ENCODE results near the gene CHRNA3. TPM values are rescaled to one million over a fixed set of nuclear protein-coding genes. Genes with fewer than 3 reads are reported as not detected.

CHRNA3 gene
- total and polyA plus RNA-seq, 7 experiments from 2014 or later: not detected

DNA sequence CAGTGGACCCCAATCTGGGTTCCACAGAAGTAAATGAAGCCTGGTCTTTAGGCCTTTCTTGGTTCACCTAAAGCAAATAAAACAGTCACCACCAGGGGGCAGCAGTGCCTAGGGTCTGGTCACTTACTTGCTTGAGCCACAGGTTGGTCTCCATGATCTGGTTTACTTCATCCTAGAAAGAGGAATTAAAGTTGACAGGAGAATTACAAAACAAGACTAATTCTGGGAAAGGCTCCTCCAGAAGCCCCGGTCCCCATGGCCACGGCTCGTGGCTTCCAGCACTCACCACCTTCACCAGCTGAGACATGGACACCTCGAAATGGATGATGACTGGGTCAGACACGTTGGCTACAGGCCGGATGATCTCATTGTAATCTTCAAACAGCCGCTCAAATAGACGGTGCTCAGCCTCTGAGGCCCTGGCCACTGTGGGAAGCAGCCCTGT lies 2.3 kb downstream of the CHRNA3 start:
- peak overlapping the region in 9 of 10 donors; percentile 20 to 66 (median 56) for H3K4me3 Mint-ChIP-seq
- intact Hi-C loops (cut with micrococcal nuclease): loop anchor here (1.0 kb wide), 2 partner anchors 91 to 133 kb away; no protein-coding TSS in a partner anchor
- peak; percentile 62 for ATAC-seq

DNA sequence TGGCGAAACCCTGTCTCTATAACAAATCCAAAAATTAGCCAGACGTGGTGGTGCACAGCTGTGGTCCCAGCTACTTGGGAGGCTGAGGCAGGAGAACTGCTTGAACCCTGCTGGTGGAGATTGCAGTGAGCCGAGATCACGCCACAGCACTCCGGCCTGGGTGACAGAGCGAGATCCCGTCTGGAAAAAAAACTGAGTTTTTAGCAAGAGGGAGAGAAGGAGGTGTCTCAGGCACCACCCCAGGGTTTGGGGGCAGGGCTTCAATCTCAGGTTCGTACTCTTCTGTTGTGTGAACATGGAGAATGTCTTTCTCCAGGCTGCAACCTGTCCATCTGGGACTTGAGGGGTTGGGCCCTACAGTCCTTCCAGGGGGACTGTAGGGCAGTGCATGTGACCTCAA lies 2.7 kb downstream of the CHRNA3 start:
- Mint-ChIP-seq H3K27me3 (peaks cover 29 to 49% (median 38%) of the 10 kb centered on the region in 5 donors), H3K9me3 (peaks cover 0 to 4% (median 0%) of the 10 kb centered on the region in 11 donors), H3K4me1 (peaks cover 5 to 21% (median 10%) of the 10 kb centered on the region in 7 donors), H3K27ac (no peak overlapping the region), H3K4me3 (peak overlapping the region in 2 of 10 donors; percentile 56 to 59), H3K36me3 (no peaks in the 10 kb centered on the region)
- no peaks in the 10 kb centered on the region for H3K36me3 ChIP-seq (ENCODE audit: control insufficient read depth in 2 of 3, insufficient read depth in 3 of 3, low read length in 3 of 3)
- no peaks in the 10 kb centered on the region for H3K9me3 ChIP-seq (ENCODE audit: control insufficient read depth in 2 of 3, low read length in 3 of 3)
- DNase-seq (no peak), ATAC-seq (peak; percentile 6)
- CTCF ChIA-PET: no interaction called here
- POLR2A ChIA-PET: no interaction called here
- H3K27me3 ChIP-seq (ENCODE audit: control insufficient read depth in 2 of 2, insufficient read depth in 2 of 2, low read length in 2 of 2): peaks cover 0 to 8% of the 10 kb centered on the region in 2 donors
- no peak overlapping the region for H3K27ac ChIP-seq (ENCODE audit: low read depth, low read length)
- H3K4me3 ChIP-seq (ENCODE audit: low read length): no peak overlapping the region
- H3K4me1 ChIP-seq (ENCODE audit: control insufficient read depth in 2 of 2, insufficient read depth in 2 of 2, low read length in 2 of 2): no peaks in the 10 kb centered on the region
- intact Hi-C loops (cut with micrococcal nuclease): loop anchor here (1.0 kb wide), 2 partner anchors 91 to 133 kb away; no protein-coding TSS in a partner anchor

More for the DNA sequence above, 2.3 kb downstream of the CHRNA3 start:
- Mint-ChIP-seq H3K27ac (no peak overlapping the region), H3K9me3 (peaks cover 0 to 4% (median 0%) of the 10 kb centered on the region in 11 donors), H3K36me3 (no peaks in the 10 kb centered on the region), H3K4me1 (peaks cover 5 to 21% (median 10%) of the 10 kb centered on the region in 7 donors), H3K27me3 (peaks cover 33 to 53% (median 40%) of the 10 kb centered on the region in 5 donors)
- POLR2A ChIA-PET: no interaction called here
- Histone ChIP-seq H3K36me3 (ENCODE audit: control insufficient read depth in 2 of 3, insufficient read depth in 3 of 3, low read length in 3 of 3) (no peaks in the 10 kb centered on the region), H3K4me1 (ENCODE audit: control insufficient read depth in 2 of 2, insufficient read depth in 2 of 2, low read length in 2 of 2) (no peaks in the 10 kb centered on the region), H3K27ac (ENCODE audit: low read depth, low read length) (no peak overlapping the region), H3K27me3 (ENCODE audit: control insufficient read depth in 2 of 2, insufficient read depth in 2 of 2, low read length in 2 of 2) (peaks cover 0 to 8% of the 10 kb centered on the region in 2 donors), H3K9me3 (ENCODE audit: control insufficient read depth in 2 of 3, low read length in 3 of 3) (no peaks in the 10 kb centered on the region), H3K4me3 (ENCODE audit: low read length) (no peak overlapping the region)
- peak; percentile 46 to 78 (median 66) for DNase-seq
- CTCF ChIA-PET: interaction anchor here (1.0 to 1.1 kb wide), 2 partner anchors 11 to 96 kb away, joined by 3 read pairs; no protein-coding TSS in a partner anchor

DNA sequence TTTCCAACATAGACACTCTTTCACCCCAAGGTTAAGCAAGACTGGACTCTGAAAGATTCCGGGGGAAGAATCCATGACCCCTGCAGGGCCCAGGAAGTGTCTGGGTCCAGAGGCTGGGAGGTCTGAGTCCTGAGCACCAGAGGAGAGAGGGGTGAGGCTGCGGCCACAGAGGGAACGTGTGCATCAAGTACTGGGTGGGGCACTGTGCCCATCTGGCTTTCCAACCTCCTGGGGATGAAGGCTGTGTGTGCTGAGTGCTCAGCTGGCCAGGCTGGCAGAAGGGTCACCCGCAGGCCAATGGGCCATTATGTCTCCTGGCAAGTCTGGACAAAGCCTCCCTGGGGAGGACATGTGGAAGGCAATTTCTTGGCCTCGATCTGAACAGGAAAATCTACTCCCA lies 3.3 kb downstream of the CHRNA3 start:
- no peak overlapping the region for H3K4me3 Mint-ChIP-seq
- H3K27me3 ChIP-seq (ENCODE audit: control insufficient read depth in 2 of 2, insufficient read depth in 2 of 2, low read length in 2 of 2): peaks cover 0 to 8% of the 10 kb centered on the region in 2 donors
- H3K4me3 ChIP-seq (ENCODE audit: low read length): no peak overlapping the region
- H3K9me3 ChIP-seq (ENCODE audit: control insufficient read depth in 2 of 3, low read length in 3 of 3): no peaks in the 10 kb centered on the region
- intact Hi-C loops (cut with micrococcal nuclease): no loop called here
- no peak overlapping the region for H3K27ac Mint-ChIP-seq
- POLR2A ChIA-PET: no interaction called here
- CTCF ChIA-PET: no interaction called here
- H3K9me3 Mint-ChIP-seq: peaks cover 0 to 4% (median 0%) of the 10 kb centered on the region in 11 donors
- peaks cover 29 to 43% (median 35%) of the 10 kb centered on the region in 5 donors for H3K27me3 Mint-ChIP-seq
- no peaks in the 10 kb centered on the region for H3K4me1 ChIP-seq (ENCODE audit: control insufficient read depth in 2 of 2, insufficient read depth in 2 of 2, low read length in 2 of 2)
- H3K4me1 Mint-ChIP-seq: peaks cover 5 to 21% (median 10%) of the 10 kb centered on the region in 7 donors
- no peak overlapping the region for H3K27ac ChIP-seq (ENCODE audit: low read depth, low read length)
- H3K36me3 Mint-ChIP-seq: no peaks in the 10 kb centered on the region
- ATAC-seq (no peak), DNase-seq (no peak)
- no peaks in the 10 kb centered on the region for H3K36me3 ChIP-seq (ENCODE audit: control insufficient read depth in 2 of 3, insufficient read depth in 3 of 3, low read length in 3 of 3)

DNA sequence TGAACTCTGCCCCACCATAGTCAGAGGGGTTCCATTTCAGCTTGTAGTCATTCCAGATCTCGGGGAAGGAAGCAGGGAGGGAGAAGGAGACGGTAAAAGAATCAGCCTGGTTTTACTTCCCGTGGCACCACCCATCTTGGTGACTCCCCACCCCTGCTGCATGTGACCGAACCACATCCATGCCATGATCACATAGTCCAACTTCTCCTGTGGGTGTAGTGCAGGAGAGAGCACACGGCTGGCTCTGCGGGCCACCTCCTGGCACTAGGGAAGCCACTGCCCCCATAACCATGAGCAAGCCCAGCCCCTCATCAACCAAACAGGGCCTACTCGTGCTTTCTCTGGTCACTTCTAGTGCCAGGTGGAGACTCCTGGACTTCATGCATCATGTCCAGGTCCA lies 3.7 kb downstream of the CHRNA3 start:
- ChIA-PET POLR2A (no interaction called here), CTCF (no interaction called here)
- peaks cover 5 to 19% (median 10%) of the 10 kb centered on the region in 7 donors for H3K4me1 Mint-ChIP-seq

DNA sequence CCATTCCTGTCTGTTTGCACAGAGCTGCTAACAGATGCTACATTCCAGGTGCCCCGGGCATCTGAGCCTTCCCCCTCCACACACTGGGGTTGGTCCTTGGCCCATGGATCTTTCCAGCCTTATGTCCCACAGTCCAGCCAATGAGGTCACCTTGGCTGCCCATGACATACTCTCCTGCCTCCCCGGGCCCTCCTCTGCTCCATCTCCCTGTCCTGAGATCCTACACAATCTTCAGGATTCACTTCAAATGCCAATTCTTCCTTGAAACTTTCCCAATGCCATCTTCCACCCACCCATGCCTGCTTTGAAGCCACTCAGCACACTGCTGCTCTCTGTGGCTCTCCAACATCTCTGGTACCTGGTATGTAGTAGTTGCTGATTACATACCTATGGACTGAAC lies 4.3 kb downstream of the CHRNA3 start:
- no peak overlapping the region for H3K27ac Mint-ChIP-seq
- Histone ChIP-seq H3K4me3 (ENCODE audit: low read length) (no peak overlapping the region), H3K36me3 (ENCODE audit: control insufficient read depth in 2 of 3, insufficient read depth in 3 of 3, low read length in 3 of 3) (no peaks in the 10 kb centered on the region), H3K27ac (ENCODE audit: low read depth, low read length) (no peak overlapping the region), H3K27me3 (ENCODE audit: control insufficient read depth in 2 of 2, insufficient read depth in 2 of 2, low read length in 2 of 2) (peaks cover 0 to 8% of the 10 kb centered on the region in 2 donors), H3K9me3 (ENCODE audit: control insufficient read depth in 2 of 3, low read length in 3 of 3) (no peaks in the 10 kb centered on the region), H3K4me1 (ENCODE audit: control insufficient read depth in 2 of 2, insufficient read depth in 2 of 2, low read length in 2 of 2) (no peaks in the 10 kb centered on the region)
- ChIA-PET POLR2A (no interaction called here), CTCF (no interaction called here)
- no peak for ATAC-seq
- H3K27me3 Mint-ChIP-seq: peaks cover 19 to 33% (median 25%) of the 10 kb centered on the region in 5 donors
- peaks cover 4 to 14% (median 6%) of the 10 kb centered on the region in 7 donors for H3K4me1 Mint-ChIP-seq
- DNase-seq: no peak
- H3K36me3 Mint-ChIP-seq: no peaks in the 10 kb centered on the region
- H3K4me3 Mint-ChIP-seq: no peak overlapping the region
- intact Hi-C loops (cut with micrococcal nuclease): no loop called here
- H3K9me3 Mint-ChIP-seq: peaks cover 0 to 4% (median 0%) of the 10 kb centered on the region in 11 donors

More for the DNA sequence above, 3.7 kb downstream of the CHRNA3 start:
- Histone ChIP-seq H3K4me3 (ENCODE audit: low read length) (no peak overlapping the region), H3K4me1 (ENCODE audit: control insufficient read depth in 2 of 2, insufficient read depth in 2 of 2, low read length in 2 of 2) (no peaks in the 10 kb centered on the region), H3K9me3 (ENCODE audit: control insufficient read depth in 2 of 3, low read length in 3 of 3) (no peaks in the 10 kb centered on the region), H3K27ac (ENCODE audit: low read depth, low read length) (no peak overlapping the region), H3K36me3 (ENCODE audit: control insufficient read depth in 2 of 3, insufficient read depth in 3 of 3, low read length in 3 of 3) (no peaks in the 10 kb centered on the region), H3K27me3 (ENCODE audit: control insufficient read depth in 2 of 2, insufficient read depth in 2 of 2, low read length in 2 of 2) (peaks cover 0 to 8% of the 10 kb centered on the region in 2 donors)
- no peak for ATAC-seq
- Mint-ChIP-seq H3K4me3 (no peak overlapping the region), H3K36me3 (no peaks in the 10 kb centered on the region), H3K27me3 (peaks cover 25 to 39% (median 30%) of the 10 kb centered on the region in 5 donors), H3K9me3 (peaks cover 0 to 4% (median 0%) of the 10 kb centered on the region in 11 donors), H3K27ac (peak overlapping the region in 1 of 9 donors; percentile 29)
- intact Hi-C loops (cut with micrococcal nuclease): no loop called here
- DNase-seq: no peak

DNA sequence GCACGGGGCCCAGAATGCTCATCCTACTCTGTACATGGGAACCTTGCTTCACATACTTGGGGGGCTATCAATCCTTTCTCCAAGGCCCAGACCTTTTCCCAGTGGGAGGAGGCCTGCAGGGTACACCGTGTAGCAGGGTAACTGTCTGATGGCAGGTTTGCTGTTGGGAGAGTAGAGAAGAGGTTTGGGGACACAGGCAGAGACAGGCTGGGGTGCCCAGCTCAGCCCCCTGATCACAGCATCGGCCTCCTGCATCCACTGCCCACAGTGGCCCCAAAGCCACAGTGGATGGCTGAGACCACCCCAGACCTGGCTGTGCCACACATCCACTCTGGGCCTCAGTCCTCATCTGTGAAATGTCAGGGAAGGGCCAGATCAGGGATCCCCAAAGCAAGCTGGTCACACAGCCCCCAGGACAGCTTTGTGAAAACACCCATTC lies 5.6 kb downstream of the CHRNA3 start:
- ChIA-PET CTCF (no interaction called here), POLR2A (no interaction called here)
- Histone ChIP-seq H3K9me3 (ENCODE audit: control insufficient read depth in 2 of 3, low read length in 3 of 3) (no peaks in the 10 kb centered on the region), H3K27ac (ENCODE audit: low read depth, low read length) (no peak overlapping the region), H3K4me3 (ENCODE audit: low read length) (no peak overlapping the region), H3K36me3 (ENCODE audit: control insufficient read depth in 2 of 3, insufficient read depth in 3 of 3, low read length in 3 of 3) (no peaks in the 10 kb centered on the region), H3K27me3 (ENCODE audit: control insufficient read depth in 2 of 2, insufficient read depth in 2 of 2, low read length in 2 of 2) (peaks cover 0 to 8% of the 10 kb centered on the region in 2 donors), H3K4me1 (ENCODE audit: control insufficient read depth in 2 of 2, insufficient read depth in 2 of 2, low read length in 2 of 2) (no peaks in the 10 kb centered on the region)
- H3K27ac Mint-ChIP-seq: no peak overlapping the region
- peaks cover 15 to 28% (median 21%) of the 10 kb centered on the region in 5 donors for H3K27me3 Mint-ChIP-seq
- no peak overlapping the region for H3K4me3 Mint-ChIP-seq
- peaks cover 0 to 4% (median 0%) of the 10 kb centered on the region in 11 donors for H3K9me3 Mint-ChIP-seq
- ATAC-seq (no peak), DNase-seq (no peak)
- peaks cover 0 to 8% (median 4%) of the 10 kb centered on the region in 7 donors for H3K4me1 Mint-ChIP-seq
- H3K36me3 Mint-ChIP-seq: no peaks in the 10 kb centered on the region
- intact Hi-C loops (cut with micrococcal nuclease): no loop called here

DNA sequence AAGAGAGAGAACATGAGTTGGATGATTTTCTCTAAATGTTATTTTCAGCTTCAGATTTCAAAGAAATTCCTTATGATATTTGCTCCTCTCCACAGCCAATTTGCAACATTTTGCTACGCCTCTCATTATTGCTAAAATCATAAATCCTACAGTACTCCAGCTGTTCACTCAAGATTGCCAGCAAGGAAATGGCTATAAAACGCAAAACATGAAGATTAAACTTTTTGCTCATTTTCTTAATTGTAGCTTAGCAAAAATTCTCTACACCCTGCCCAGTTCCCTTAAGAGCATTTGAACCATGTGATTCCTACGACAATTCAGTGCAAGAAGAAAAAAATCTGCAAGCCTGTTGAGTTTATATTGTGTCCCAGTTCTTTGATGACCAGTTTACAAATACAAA lies 6.8 kb downstream of the CHRNA3 start:
- no peak for DNase-seq
- Histone ChIP-seq H3K27me3 (ENCODE audit: control insufficient read depth in 2 of 2, insufficient read depth in 2 of 2, low read length in 2 of 2) (peaks cover 0 to 6% of the 10 kb centered on the region in 2 donors), H3K4me3 (ENCODE audit: low read length) (no peak overlapping the region), H3K4me1 (ENCODE audit: control insufficient read depth in 2 of 2, insufficient read depth in 2 of 2, low read length in 2 of 2) (no peaks in the 10 kb centered on the region), H3K9me3 (ENCODE audit: control insufficient read depth in 2 of 3, low read length in 3 of 3) (no peaks in the 10 kb centered on the region), H3K36me3 (ENCODE audit: control insufficient read depth in 2 of 3, insufficient read depth in 3 of 3, low read length in 3 of 3) (no peaks in the 10 kb centered on the region), H3K27ac (ENCODE audit: low read depth, low read length) (no peak overlapping the region)
- ChIA-PET CTCF (no interaction called here), POLR2A (no interaction called here)
- no peak for ATAC-seq
- Mint-ChIP-seq H3K4me1 (peaks cover 0 to 7% (median 4%) of the 10 kb centered on the region in 7 donors), H3K27ac (peak overlapping the region in 1 of 9 donors; percentile 23), H3K4me3 (no peak overlapping the region), H3K27me3 (peaks cover 8 to 19% (median 13%) of the 10 kb centered on the region in 5 donors), H3K9me3 (peaks cover 0 to 4% (median 0%) of the 10 kb centered on the region in 11 donors), H3K36me3 (no peaks in the 10 kb centered on the region)
- intact Hi-C loops (cut with micrococcal nuclease): no loop called here
